GM19324 (cell line): ENCODE measurements around the gene THAP3.
"Not testable (repeated sequence)": the region's sequence is repeated elsewhere in the genome, so short reads cannot be mapped to it uniquely, and the experiment has no call there.

Experiments
- ATAC-seq: cut with Tn5 transposase; IDR thresholded peaks from one replicate; pipeline ENCODE4 v1.9.1; 2021; ENCODE audit warnings: mild to moderate bottlenecking, moderate library complexity; ENCODE audit not compliant: unreplicated experiment, low FRiP score

THAP3 gene

DNA sequence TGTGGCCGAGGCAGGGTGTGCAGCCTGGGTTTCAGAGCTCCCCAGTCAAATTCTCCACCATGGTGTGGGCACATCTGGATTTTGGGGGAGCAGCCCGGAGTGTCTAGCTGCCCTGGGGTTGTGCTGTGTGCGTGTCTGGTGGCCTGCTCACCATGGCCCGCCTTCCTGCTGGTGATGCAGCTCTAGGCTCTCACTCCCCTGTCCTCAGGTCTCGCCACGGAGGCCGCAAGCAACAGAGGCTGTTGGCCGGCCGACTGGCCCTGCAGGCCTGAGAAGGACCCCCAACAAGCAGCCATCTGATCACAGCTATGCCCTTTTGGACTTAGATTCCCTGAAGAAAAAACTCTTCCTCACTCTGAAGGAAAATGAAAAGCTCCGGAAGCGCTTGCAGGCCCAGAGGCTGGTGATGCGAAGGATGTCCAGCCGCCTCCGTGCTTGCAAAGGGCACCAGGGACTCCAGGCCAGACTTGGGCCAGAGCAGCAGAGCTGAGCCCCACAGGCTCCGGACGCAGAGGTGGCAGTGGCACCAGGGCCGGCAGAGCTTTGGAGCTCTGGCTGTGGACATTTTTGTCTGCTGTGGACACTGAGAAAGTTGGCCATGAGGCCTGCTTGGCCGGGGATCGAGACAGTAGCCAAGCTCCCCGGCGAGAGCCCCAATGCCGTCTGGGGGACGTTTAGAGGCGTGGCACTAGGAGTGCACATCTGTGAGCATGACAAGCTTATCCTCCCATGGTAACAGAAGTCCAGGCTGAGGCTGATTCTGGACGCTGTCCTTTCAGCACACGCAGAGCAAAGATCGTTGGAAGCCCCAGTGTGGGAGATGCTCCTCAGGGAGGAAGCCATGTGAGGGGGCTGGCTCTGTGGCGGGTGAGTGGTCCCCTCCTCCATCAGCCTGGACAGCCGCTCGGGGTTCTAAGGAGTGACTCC is 8.2 kb downstream of the THAP3 start:
- ATAC-seq, result no peak

GRCh38 chr1:6634371-6635052 is 9.8 kb downstream of the THAP3 start:
- no peak for ATAC-seq

DNA sequence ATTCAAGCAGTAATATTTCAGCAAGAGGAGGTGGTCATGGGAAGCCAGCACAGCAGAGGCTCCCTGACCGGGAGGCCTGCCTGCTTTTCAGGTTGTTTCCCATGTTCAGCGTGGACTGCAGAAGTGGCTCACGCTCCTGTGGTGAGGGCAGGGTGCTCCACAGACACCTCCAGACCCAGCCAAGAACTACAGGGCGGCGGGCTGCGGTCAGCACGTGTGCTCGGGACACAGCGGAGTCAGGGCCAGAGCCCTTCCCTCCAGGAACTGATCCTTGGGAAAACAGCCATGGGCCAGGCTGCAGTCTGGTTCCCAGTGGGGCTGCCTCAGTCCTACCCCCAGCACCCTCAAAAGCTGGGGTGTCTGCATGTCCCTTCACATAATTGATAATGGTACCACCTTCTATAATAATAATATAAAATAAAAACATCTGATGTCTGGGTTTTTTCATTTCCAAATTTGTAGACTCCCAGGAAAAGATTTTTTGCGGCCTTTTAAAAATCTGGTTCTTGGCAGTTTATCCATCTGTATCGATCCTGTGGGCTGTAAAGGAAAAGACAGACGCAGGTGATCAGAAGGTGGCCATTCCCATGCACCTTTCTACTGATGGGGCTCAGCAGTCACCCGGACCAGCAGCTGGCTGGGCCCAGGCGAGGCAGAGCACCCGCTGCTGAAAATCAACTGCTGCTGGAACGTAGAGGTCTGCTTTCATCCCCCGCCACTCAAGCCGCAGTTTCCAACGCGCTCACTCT is 10.7 kb downstream of the THAP3 start:
- ATAC-seq, result no peak

- no peak for ATAC-seq
Observed at GRCh38 chr1:6635910-6636760, 11.5 kb downstream of the THAP3 start.

DNA sequence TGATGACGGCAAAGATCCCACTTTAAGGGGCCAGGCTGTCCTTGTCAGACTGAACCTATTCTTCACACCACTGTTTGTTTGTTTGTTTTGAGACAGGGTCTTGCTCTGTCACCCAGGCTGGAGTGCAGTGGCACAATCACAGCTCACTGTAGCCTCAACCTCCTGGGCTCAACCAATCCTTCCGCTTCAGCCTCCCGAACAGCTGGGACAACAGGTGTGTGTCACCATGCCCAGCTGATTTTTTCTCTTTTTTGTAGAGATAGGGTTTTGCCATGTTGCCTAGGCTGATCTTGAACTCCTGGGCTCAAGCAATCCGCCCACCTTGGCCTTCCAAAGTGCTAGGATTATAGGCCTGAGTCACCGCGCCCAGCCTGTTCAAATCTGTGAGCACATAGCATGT is 12.1 kb downstream of the THAP3 start:
- not testable (repeated sequence) for ATAC-seq

GRCh38 chr1:6637770-6638169 is 13.1 kb downstream of the THAP3 start:
- no peak for ATAC-seq

GRCh38 chr1:6638226-6638625 is 13.6 kb downstream of the THAP3 start:
- ATAC-seq, result no peak

- not testable (repeated sequence) for ATAC-seq
Observed at GRCh38 chr1:6640867-6641266, 16.2 kb downstream of the THAP3 start.

- no peak for ATAC-seq
Observed at GRCh38 chr1:6645018-6645417, 20.4 kb downstream of the THAP3 start.

- no peak for ATAC-seq
Observed at GRCh38 chr1:6646499-6647148, 22.0 kb downstream of the THAP3 start.

DNA sequence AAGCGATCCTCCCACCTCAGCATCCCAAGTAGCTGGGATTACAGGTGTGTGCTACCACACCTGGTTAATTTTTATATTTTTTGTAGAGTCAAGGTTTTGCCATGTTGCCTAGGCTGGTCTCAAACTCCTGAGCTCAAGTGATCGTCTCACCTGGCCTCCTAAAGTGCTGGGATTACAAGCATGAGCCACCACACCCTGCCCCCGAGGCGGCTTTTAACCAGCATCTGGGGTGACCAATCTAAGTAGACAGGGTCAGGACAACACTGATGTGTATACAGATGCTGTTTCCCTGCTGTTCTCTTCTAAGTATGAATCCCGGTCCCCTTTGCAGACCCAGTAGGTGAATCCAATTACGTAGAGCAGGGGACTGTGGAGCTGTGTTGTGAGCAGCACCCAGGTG is 23.9 kb downstream of the THAP3 start:
- no peak for ATAC-seq

GRCh38 chr1:6651909-6652308 is 27.2 kb downstream of the THAP3 start:
- ATAC-seq, result no peak

GRCh38 chr1:6652986-6653385 is 28.3 kb downstream of the THAP3 start:
- ATAC-seq, result no peak

DNA sequence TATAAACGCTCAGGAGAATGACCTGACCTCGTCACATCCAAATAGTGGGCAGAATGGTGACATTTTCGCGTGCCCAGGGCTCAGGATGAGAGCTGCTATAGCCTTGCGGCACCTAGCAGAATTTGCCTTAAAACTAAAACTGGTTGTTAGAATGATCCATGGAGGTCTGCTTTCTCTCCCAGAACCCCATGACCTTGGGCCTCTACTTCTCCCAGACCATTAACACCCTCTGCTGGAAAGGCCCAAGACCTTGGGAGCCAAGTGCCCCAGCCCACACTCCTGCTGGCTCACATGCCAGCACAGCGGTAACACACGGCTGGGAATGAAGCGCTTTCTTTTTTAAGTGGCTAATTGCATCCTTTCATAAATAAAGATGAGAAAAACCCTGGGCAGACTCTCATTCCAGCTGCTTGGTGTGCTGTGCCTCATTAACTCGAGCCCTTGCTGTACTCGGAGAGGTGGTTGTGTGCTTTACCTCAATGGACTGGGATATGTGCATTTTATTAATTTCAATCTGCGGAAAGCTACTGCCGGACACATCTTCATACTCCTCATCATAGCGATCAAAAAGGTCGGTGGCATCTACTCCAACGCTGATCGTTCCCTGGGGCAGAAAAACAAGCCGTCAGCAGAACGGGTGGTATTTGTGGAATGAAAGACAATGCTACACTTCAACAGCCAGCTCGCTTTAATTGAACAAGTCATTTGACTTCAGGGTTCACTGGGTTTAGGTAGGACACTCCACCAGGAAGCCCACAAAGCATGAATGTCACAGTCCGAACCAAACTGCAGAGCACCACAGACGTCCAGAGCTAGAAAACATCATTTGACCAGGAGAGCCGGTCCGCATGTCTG is 29.0 kb downstream of the THAP3 start:
- ATAC-seq, result no peak

DNA sequence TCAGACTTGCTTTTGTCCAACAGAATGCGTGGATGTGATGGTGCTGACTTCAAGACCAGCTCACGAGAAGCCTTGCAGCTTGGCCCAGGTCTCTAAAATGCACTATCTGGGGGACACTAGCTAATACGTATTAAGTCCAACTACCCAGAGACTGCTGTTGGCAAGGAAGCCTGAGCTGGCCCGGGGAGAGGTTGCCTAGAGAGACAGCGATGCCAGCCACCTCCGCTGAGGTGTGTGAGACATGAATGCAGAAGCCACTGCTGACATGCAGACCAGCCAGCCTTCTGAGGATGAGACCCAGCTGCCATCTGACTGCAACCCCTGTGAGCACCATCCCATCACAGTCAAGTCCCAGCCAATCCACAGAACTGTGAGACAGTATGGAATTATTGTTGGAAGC is 32.5 kb downstream of the THAP3 start:
- no peak for ATAC-seq

- ATAC-seq, result no peak
Observed at GRCh38 chr1:6658359-6659060, 33.8 kb downstream of the THAP3 start.

GRCh38 chr1:6660415-6661049 is 35.9 kb downstream of the THAP3 start:
- no peak for ATAC-seq

GRCh38 chr1:6662468-6662867 is 37.8 kb downstream of the THAP3 start:
- not testable (repeated sequence) for ATAC-seq
